SKM-1 (cell line): ENCODE measurements around the gene PAK1IP1.
"Not testable (repeated sequence)": the region's sequence is repeated elsewhere in the genome, so short reads cannot be mapped to it uniquely, and the experiment has no call there.

Source experiments
- DNase-seq: peaks from one replicate; lab custom pipeline; 2025; ENCODE audit not compliant: unreplicated experiment; lab: John Stamatoyannopoulos, UW

Gene PAK1IP1, protein sequence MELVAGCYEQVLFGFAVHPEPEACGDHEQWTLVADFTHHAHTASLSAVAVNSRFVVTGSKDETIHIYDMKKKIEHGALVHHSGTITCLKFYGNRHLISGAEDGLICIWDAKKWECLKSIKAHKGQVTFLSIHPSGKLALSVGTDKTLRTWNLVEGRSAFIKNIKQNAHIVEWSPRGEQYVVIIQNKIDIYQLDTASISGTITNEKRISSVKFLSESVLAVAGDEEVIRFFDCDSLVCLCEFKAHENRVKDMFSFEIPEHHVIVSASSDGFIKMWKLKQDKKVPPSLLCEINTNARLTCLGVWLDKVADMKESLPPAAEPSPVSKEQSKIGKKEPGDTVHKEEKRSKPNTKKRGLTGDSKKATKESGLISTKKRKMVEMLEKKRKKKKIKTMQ

DNA sequence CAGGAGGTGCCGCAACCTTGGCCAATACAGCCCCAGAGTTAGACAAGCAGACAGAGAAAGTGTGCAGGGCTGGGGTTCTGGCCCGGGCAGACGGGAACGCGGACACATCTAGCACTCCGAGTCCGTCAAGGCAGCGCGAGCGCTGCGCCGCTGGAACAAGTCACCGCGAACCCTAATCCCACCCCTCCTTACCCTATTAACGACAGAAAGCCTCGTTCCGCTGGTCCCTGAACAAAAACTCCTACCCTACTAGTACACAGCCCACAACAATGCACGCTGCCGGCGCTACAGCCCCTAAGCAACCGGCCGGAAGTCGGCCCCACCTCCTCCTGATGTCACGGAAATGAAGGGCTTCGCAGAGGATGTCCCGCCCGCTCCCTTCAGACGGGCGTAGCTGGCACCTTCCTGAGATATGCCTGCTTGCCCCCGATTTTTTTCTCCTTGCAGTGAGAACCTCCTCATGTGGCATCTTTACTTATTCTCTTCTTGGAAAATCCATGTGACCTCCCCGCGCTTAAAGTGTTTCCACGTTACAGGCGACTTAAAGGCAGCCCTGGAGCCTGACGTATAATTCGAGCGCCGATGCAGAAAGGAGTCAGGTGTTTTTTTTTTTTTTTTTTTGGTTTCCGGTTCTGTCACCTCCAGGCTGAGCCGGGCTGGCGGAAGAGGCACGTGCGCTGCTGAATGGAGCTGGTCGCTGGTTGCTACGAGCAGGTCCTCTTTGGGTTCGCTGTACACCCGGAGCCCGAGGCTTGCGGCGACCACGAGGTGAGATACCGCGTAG, at the start of gene PAK1IP1, which contains the start of gene C6orf52:
TSS of gene PAK1IP1 (plus strand) at position 671 of the 784 bp plus-strand sequence. CDS start at position 685, 14 bp downstream.
TSS of gene C6orf52 (minus strand) at position 315 of the 784 bp plus-strand sequence. CDS start 7,066 bp downstream, outside the sequence.
- peak; percentile 93 for DNase-seq

DNA sequence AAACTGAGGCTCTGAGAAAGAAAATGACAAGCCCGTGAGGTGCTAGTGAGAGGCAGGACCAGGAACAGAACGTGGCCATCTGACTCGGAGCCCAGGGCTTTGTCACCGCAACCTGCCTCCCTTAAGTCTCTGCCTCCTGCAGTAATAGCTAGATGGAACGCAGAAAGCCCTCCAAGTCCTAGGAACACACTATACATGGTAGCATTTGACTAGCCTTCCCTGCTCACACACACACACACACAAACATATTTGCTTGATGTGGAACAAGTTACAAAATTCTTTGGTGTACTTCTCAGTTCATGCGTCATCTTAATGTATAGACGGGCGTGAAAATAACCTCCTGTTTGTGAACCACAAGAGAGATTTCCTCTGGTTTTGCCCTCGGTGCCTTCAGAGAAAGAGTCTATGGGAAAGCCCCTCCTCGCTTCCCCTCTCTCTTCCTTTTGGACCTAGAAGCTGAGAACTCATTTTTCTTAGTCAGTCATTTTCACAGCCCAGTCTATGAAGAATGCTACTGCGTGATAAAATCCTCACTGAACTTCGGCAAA, 39.2 kb upstream of the PAK1IP1 start:
- no peak for DNase-seq

DNA sequence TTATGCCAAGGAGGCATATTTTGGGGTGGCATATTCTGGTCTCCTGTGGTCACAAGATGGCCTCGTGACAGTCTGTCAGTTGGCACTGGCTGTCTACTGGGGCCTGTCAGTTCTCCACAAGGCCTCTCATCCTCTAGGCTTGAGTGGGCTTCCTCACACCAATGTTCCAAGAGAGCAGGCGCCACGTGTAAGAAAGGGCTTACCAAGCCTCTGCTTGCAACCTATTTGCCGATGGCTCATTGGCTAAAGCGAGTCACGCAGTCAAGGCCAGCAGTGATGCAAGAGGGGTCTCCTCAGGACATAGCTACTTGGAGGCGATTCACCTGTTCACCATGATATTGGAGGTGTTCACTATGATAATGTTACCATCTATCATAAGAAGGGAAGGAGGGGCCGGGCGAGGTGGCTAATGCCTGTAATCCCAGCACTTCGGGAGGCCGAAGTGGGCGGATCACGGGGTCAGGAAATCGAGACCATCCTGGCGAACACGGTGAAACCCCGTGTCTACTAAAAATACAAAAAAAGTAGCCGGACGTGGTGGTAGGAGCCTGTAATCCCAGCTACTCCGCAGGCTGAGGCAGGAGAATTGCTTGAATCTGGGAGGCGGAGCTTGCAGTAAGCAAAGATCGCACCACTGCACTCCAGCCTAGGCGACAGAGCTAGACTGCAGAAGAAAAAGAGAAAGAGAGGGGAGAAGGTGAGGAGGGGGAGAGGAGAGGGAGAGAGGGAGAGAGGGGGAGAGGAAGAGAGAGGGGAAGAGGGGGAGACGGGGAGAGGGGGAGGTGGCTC, 35.7 kb upstream of the PAK1IP1 start:
- DNase-seq: no peak

DNA sequence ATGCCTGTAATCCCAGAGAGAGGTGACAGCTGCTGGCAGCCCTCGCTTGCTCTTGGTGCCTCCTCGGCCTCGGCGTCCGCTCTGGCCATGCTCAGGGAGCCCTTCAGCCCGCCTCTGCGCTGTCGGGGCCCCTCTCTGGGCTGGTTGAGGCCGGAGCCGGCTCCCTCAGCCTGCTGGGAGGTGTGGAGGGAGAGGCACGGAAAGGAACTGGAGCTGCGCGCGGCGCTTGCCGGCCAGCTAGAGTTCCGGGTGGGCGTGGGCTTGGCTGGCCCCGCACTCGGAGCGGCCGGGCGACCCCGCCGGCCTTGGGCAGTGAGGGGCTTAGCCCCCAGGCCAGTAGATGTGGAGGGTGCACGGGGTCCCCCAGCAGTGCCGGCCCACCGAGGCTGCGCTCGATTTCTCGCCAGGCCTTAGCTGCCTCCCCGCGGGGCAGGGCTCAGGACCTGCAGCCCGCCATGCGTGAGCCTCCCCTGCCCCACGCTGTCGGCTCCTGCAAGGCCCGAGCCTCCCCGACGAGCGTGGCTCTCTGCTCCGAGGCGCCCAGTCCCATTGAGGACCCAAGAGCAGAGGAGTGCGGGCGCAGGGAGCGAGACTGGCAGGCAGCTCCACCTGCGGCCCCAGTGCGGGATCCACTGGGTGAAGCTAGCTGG, 34.9 kb upstream of the PAK1IP1 start:
- DNase-seq: no peak

DNA sequence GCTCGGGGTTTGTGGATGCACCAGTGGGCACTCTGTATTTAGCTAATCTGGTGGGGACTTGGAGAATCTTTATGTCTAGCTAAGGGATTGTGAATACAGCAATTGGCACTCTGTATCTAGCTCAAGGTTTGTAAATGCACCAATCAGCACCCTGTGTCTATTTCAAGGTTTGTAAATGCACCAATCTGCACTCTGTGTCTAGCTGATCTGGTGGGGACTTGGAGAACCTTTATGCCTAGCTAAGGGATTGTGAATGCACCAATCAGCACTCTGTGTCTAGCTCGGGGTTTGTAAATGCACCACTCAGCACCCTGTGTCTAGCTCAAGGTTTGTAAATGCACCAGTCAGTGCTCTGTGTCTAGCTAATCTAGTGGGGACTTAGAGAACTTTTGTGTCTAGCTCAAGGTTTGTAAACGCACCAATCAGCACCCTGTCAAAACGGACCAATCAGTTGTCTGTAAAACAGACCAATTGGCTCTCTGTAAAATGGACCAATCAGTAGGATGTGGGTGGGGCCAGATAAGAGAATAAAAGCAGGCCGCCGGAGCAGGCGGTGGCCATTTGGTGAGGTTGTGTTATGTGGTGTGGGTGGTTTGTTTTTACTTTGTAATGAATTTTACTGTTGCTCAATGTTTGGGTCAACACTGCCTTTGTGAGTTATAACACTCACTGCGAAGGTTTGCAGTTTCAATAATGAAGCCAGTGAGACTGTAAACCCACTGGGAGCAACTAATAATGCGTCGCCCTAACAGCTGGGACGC, 34.2 kb upstream of the PAK1IP1 start:
- DNase-seq: not testable (repeated sequence)

DNA sequence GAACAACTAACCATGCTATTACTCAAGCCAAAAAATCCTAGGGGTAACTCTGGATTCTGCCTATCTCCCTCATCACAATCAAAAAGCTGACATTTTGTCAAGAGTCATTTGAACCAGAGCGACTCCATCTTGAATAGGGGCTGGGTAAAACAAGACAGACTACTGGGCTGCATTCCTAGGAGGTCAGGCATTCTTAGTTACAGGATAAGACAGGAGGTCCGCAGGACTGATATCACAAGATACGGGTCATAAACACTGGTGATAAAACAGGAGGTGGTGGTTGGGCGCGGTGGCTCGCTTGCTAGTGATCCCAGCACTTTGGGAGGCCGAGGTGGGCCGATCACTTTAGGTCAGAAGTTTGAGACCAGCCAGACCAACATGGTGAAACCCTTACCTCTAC, 32.6 kb upstream of the PAK1IP1 start:
- DNase-seq: no peak

DNA sequence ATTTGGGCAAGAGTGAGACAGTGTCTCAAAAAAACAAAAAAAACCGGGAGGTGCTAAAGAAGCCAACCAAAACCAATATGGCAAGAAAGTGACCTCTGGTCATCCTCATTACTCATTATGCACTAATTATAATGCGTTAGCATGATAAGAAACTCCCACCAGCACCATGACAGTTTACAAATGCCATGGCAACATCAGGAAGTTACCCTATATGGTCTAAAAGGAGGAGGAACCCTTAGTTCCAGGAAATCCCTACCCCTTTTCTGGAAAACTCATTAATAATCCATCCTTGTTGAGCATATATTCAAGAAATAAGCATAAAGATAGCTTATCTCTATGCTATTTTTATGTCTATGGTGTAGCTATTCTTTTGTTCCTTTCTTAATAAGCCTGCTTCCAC, 32.0 kb upstream of the PAK1IP1 start:
- DNase-seq: no peak

DNA sequence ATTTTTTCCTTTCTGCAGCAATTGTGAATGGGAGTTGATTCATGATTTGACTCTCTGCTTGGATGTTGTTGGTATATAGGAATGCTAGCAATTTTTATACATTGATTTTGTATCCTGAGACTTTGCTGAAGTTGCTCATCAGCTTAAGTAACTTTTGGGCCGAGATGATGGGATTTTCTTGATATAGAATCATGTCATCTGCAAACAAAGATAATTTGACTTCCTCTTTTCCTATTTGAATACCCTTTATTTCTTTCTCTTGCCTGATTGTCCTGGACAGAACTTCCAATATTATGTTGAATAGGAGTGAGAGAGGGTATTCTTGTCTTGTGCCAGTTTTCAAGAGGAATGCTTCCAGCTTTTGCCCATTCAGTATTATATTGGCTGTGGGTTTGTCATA, 29.2 kb upstream of the PAK1IP1 start:
- DNase-seq: not testable (repeated sequence)

DNA sequence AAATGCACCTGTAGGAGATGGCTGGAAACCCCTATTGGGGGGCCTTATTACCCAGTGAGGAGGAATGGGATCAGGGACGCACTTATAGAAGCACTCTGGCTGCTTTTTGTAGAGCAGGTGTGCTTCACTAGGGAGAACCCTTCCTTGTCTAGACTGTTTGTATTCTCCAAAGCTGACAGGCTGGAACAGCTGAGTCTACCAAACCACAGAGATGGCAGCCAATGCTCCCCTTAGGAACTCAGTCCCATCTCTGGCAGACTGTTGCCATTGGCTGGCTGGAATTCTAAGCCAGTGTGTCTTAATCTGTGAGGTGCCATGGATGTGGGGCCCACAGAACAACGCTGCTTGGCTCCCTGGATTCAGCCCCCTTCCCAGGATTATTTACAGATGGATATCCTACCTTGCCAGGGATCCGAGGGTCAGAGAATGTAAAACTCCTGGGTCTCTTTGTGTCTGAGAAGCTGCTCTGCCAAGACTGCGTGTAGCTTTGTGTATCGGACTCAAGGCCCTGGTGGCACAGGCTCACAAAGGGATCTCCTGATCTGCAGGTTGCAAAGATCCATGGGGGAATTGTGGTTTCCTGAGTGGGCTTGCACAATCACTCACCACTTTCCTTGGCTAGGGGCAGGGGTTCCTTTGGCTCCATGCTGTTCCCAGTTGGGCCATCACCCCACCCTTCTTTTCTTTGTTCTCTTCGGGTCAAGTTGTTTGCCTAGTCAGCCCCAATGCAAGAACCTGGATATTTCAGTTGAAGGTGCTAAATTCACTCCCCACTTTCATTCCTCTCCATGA, 26.4 kb upstream of the PAK1IP1 start:
- DNase-seq: no peak

DNA sequence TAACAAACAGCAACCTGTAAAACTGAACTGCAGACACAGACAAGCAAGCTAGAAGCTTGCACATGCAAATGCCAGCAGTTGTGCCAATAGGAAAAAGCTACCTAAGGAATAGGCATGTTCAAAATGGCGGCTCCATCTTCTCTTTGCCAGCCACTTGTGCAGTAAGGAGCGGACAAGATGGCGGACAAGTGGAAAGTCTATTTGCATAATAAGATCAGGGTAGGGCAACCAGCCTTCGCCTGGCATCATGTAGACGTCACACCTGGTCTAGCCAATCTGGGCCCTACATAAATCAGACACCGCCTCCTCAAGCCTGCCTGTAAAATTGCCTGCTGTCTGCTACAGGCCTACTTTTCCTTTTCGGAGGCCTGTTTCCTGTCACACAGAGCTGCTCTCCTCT, 18.4 kb upstream of the PAK1IP1 start:
- no peak for DNase-seq

DNA sequence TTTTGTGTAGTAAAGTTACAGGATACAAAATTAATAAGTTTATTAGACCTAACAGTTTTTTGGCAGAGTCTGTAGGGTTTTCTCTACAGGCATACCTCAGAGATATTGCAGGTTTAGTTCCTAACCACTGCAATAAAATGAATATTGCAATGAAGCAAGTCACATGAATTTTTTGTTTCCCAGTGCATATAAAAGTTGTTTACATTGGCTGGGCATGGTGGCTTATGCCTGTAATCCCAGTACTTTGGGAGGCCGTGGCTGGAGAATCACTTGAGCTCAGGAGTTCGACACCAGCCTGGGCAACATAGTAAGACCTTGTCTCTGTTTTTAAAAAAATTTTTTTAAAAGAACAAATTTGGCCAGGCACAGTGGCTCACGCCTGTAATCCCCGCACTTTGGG, 16.3 kb upstream of the PAK1IP1 start:
- no peak for DNase-seq

DNA sequence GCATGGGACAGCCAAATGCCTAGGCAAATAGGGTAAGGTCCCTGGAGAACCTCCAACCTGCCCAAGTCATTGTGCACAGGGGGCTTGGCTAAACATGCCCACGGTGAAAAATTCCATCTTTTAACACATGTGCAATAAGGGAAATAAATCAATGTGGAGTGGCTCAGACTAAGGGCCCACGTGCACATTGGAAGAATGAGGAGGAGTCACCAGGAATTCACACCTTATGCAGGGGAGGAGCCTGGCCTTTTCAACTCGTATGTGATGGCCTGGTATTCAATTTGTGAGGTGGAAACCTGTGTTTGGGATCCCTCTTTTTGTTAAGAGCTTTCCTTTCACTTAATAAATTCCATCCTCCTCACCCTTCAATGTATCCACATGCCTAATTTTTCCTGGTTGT, 13.0 kb upstream of the PAK1IP1 start:
- no peak for DNase-seq

DNA sequence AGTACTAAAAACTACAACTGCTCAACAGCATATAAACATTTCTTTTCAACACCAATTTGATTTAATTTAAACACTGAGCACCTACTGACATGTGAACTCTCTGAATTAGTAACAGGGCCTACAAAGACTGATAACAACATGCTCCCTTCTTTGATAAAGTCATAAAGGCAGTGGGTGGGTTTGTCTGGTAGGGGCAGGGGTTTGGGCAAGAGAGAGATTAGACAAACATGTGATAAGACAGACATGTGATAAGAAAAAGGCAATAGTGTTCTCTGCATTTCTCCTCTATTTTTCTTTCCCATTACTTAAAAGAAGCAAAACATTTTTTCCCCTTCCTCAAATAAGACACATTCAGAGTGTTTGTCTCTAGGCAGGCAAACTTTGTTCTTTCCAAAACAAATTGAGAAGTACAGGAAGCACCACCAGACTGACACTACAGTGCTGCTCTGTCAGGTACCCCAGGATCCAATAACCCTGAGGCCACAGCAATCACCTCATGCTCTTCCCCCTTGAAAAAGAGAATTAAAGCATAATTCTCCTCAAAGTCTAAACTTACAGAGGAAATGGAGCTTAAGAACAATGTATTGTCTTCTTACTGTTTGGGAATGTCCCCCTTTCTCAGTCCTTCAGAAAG, 12.3 kb upstream of the PAK1IP1 start:
- DNase-seq: no peak

DNA sequence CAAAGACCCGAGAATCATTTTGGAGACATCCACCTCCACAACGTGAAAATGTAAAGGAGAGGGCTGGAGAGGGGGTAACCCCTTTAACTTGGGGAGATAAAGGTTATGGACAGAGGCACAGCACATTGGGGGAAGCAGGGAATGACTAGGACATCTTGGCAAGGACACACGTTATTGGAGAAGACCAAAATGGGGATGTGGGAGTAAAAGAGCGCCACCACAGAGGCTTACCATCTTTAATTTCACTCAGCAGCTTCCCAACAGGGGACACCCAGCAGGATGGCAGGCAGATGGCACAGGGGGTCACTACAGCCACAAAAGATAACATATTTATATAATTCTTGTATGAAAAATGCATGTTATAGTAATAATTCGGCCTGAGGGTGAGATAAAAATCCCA, 10.2 kb upstream of the PAK1IP1 start:
- no peak for DNase-seq

DNA sequence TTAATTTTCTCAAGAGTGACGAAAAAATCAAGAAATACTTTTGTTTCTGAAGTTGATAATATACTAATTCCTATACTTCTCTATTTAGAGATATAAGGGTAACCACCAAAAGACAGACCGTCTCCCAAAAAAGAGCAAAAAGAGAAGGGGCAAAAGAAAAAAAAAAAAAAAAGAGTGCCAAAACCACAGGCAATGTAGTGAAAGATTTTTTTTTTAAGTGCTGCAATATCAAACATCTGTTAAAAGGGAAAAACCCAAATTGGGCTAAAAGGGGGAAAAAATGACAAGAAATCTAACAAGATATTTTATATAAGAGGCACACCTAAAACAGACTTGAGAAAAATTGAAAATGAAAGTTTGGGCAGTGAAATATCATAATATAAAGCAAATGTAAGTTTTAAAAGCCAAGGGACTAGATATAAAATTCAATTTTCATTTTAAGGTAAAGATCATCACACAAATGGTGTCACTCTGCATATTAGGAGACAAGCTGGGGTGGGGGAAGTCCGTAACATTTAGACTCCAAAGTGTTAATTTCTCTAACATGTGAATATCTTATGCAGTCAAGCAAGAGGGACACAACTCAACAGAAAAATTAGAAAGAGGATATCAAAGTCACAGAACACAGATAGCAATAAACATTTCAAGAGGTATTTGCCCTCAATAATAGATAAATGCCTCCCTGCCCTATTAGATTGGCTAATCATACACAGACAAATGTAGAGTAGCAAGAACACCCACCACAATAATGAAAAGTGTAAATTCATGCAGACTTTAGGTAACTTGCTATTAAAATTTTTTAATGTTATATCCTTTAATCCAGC, 9.5 kb upstream of the PAK1IP1 start:
- DNase-seq: no peak

DNA sequence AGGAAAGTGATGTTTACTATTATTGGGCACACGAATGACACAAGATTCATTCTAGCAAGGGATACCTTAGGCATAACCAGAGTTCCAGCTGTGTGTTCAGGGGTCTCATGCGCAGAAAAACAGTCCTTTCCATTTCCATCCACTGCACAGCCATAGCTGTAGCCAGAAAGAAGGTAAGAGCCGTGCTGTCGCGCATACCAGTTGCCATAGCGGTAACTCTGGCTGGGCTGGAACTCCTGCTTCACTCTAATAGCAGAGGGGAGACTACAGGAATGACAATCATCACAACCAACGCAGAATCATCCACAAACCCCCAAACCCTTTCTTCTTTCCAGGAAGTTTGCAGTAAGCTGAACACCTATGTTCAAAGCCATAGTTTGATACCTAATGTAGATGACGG, 7.9 kb upstream of the PAK1IP1 start:
- no peak for DNase-seq

DNA sequence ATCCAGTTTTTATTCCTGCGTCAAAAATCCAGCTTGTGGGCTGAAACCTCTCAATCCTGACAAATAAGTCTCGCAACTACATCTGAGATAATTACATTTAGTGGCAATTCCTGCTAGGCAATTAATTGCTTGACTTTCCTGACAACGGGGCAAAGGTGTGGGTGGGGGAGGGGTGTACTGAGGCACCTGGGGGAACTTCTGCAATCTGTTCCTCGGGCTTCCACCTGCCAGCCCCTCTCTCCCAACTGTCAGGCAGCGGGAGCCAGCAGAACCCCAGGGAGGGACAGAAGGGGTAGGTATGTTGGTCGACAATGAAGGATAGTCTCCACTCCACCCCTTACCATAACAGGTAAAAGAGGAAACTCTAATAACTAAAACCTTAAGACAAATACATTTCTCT, 7.2 kb upstream of the PAK1IP1 start:
- no peak for DNase-seq
